HG03025 (cell line): ENCODE results near the gene SYNPR.
"Not testable (repeated sequence)": the region's sequence is repeated elsewhere in the genome, so short reads cannot be mapped to it uniquely, and the experiment has no call there.

Experiments used
- ATAC-seq: cut with Tn5 transposase; IDR thresholded peaks from one replicate; pipeline ENCODE4 v1.9.1; 2021; ENCODE audit warnings: mild to moderate bottlenecking, moderate library complexity; ENCODE audit not compliant: unreplicated experiment, low FRiP score

SYNPR gene

GRCh38 chr3:63607716-63608115 lies 329.6 kb downstream of the SYNPR start:
- ATAC-seq = no peak

DNA sequence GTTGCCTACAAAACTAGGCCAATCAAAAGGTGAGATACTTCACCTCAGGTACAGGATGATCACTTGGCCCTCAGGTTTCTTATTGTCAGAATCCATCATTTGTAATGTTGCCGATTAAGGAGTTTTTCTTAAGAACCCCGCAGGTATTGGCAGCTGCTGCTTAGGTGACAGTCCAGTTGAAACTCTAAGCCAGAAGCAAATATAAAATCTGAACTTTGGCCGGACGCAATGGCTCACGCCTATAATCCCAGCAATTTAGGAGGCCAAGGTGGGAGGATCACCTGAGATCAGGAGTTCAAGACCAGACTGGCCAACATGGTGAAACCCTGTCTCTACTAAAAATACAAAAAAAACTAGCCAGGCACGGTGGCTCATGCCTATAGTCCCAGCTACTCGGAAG lies 331.3 kb downstream of the SYNPR start:
- ATAC-seq = no peak

DNA sequence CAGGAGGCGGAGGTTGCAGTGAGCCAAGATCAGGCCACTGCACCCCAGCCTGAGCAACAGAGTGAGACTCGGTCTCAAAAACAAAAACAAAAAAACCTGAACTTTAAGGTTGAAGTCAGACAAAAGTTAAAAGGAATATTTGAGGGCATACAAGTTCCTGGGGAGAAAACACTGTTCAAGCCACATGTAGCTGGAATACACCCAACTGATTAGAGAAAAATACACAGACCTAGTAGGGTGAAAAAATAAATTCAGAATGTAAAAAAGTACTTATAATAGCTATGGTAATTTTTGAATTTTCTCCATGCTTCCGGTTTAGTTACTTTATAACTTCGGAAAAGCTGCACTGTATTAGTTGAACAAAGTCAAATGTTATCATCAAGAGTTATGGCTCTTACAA lies 331.7 kb downstream of the SYNPR start:
- ATAC-seq = no peak

DNA sequence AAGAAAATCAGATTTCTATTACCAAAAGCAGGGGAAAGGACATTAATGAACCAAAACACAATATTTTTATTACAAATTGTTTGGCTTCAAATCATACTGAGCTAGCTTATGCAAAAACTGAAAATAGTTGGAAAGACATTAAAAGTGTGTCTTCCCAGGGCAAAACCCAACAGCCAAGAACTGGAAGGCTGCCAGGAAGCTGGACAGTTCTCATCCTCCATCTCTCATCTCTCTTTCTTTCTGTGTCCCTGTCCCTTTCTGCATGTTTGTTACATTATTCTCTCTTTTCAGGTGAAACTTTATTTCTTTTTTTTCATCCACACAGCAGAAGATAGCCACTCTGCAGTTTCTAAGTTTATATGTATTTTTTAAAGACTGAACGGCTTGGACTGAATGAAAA lies 333.3 kb downstream of the SYNPR start:
- no peak for ATAC-seq

- ATAC-seq = no peak
Measured at GRCh38 chr3:63613561-63613960, 335.5 kb downstream of the SYNPR start.

DNA sequence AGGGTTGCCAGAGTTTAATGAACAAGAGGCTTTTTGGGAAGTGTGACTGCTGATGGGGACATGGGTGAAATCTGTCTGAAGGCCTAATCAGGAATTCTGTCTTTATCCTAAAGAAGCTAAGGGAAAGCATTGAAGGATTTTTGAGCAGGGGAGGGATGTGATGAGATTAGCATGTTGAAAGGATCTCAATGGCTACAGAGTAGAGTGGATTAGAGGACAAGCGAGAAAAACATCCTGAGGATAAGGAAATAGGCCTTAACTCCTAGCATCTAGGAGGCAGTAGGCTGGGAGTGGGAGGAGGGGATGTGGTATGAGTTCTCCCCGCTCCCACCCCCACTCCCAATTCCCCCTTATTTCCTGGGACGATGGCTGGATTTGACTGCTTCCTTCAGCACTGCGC lies 339.3 kb downstream of the SYNPR start:
- no peak for ATAC-seq

GRCh38 chr3:63624941-63625560 lies 346.9 kb downstream of the SYNPR start:
- no peak for ATAC-seq

- ATAC-seq = no peak
Measured at GRCh38 chr3:63631670-63632069, 353.6 kb downstream of the SYNPR start.

DNA sequence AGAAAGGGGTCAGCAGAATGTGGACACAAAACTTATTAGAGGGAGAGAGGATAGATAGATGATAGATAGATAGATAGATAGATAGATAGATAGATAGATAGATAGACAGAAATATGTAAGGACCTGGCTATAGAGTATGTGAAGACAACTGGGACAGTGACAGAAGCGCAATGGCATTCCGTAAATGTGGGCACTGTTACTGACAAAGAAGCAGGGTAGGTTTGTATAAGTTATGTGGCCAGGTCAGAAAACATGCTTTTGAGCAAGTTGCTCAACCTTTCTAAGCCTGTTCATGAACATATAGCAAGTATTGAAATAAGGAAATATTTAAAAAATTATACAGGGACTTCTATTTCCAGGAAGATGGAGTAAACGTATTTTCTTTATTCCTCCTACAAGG lies 357.1 kb downstream of the SYNPR start:
- no peak for ATAC-seq

- no peak for ATAC-seq
Measured at GRCh38 chr3:63639806-63640205, 361.7 kb downstream of the SYNPR start.

DNA sequence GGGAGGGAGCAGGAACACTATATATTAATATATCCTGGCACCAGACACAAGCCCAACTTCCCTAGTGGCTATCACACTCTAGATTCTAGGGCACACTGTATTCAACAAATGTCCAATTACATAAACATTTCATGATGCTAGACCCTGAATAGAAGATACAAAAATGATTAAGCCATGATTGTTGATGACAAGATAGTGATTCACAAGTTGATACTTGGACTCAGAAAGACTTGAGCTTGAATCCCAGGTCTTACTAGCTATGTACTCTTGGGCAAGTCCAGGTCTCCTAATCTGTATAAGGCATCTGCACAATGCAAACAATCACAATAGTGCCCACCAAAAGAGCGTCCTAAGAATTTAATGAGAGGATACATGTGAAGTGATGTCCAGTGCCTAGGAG lies 364.4 kb downstream of the SYNPR start:
- ATAC-seq = no peak

DNA sequence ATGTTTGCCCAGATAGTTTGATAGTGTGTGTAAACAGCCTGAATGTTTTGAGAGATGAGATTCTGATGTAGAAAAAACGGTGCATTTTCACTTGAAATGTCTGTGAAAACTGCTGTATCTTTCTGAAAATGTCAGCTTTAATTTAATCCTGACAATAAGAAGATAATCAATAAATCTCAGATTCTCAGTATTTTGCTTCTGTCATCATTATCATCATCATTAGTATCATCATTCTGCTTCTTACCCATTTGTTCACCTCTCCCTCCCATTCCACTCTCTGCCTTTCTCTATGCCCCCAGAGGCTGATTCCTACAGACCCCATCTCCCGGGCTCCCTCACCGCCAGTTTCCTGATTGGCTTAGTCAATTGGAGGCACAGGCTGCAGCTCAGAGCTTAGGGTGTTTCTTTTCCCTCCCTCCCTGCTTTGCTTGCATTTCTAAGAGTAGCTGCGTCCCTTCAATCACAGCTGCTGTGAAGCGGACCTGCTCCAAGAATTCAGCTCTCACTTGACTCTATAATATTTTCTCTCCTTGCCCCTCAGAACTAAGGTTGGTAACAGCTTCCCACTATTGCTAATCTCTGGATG lies 366.2 kb downstream of the SYNPR start:
- no peak for ATAC-seq

GRCh38 chr3:63644928-63645781 lies 367.0 kb downstream of the SYNPR start:
- ATAC-seq = not testable (repeated sequence)

DNA sequence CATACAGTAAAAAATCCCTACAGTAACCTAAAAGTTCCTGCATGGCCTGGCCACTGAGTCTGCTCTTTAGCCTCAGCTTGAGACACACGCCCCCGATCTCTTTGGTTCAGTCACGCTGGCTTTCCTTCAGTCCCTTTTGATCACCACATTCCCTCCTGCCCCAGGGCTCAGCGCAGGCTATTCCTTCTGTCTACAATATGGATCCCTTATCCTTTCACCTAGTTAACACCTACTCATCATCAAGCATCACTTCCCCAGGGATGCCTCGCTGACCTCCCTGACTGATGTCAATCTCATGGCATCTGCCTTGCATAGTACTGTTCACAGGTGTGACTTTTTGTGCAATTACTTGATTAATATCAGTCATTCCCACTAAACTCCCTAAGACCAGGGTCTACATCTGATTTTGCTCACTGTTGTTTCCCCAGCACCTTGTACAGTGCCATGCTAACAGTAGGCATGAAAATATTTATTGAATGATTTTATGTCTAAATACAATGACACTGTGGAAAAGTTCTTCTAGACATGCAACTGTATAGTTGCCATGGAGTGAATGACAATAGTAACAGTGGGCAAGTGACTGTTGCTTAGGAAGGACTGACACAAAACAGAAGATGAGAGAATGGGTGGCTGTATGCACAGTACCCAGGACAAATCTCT lies 374.1 kb downstream of the SYNPR start, which contains the start of gene SNTN:
Gene SNTN (plus strand): TSS at position 610 of the 660 bp plus-strand sequence. CDS start 13 bp downstream, at position 623.
- ATAC-seq = no peak

DNA sequence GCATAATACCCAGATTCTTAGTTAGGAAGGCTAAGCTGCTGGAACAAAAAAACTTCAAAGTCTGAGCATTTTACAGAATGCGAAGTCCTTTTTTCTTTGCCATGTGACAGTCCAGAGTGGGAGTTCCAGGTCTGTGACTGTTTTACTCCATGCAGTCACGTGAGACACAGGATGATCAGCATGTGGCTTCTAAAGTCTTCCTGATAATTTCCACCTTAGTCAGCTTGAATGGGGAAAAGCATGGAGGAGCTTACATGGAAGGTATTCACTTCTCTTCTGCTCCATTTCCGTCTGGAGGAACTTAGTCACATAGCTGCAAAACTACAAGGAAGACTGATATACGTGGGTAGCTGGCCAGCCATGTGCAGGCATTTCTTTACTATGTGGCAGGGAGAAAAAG lies 376.1 kb downstream of the SYNPR start:
- no peak for ATAC-seq

- no peak for ATAC-seq
Measured at GRCh38 chr3:63654931-63655330, 376.8 kb downstream of the SYNPR start.

GRCh38 chr3:63655519-63655918 lies 377.4 kb downstream of the SYNPR start:
- no peak for ATAC-seq

DNA sequence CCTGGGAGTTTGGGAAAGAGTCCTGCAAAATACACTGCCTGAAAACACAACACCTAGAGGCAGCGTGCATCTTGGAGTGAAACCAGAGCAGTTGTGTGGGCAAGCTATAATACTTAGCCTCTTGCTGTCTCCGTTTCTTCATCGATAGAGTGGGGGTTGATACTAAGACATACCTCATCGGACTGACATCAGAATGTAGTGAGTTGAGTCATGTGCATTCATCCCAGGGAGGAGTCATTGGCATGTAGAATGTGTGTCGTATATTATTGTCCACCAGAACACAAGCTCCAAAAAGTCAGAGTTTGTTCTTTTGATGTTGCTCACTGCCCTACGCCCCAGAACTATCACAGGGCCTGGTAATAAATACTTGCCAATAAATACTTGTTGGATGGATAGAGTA lies 378.7 kb downstream of the SYNPR start:
- no peak for ATAC-seq

- no peak for ATAC-seq
Measured at GRCh38 chr3:63661242-63661641, 383.1 kb downstream of the SYNPR start.

DNA sequence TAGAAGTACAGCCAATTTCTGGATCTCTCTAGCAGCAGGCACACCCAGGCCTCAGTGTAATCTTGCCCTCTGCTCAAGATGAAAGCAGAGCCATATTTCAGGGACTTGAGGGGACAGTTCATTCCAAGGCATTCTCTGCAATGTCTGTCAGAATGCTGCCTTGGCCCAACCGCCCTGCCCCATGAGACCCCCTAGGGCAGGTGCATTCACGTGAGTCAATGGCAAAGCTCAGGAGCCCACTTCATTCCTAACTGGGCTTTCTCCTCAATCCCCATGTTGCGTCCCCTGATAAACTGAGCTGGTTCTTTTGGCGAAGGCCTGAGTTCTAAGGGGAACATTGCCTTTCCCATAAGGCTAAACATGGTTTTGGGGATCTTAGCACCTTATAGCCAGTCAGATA lies 383.9 kb downstream of the SYNPR start:
- ATAC-seq = no peak

GRCh38 chr3:63662500-63662899 lies 384.4 kb downstream of the SYNPR start:
- ATAC-seq = no peak
